Measurements from ENCODE around the gene PHF20. TPM values are rescaled to one million over a fixed set of nuclear protein-coding genes. Genes with fewer than 3 reads are reported as not detected.
"Not testable (repeated sequence)": the region's sequence is repeated elsewhere in the genome, so short reads cannot be mapped to it uniquely, and the experiment has no call there.

The PHF20 gene
- polyA plus RNA-seq, 2 donors = 13.0 to 15.8 TPM

DNA sequence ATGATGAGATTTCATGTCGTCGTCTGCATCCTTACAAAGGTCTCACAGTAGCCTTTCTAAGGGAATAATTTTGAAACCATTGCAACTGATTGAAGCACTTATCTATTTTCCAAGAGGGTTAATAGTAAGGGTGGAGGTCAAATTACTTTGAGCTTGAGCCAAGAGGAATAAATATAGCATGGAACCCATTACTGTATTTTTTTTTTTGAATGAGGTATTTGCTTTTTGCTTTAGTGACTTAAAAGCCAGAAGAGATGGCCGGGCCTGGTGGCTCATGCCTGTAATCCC is 104.2 kb downstream of the PHF20 start:
- Histone ChIP-seq H3K36me3 (ENCODE audit: control insufficient read depth in 2 of 2, insufficient read depth in 2 of 2, low read length in 1 of 2) (no peaks in the 10 kb centered on the region), H3K27me3 (ENCODE audit: control insufficient read depth in 1 of 2, insufficient read depth in 2 of 2, low read length in 2 of 2) (no peaks in the 10 kb centered on the region), H3K4me3 (ENCODE audit: low read depth in 1 of 2, low read length in 2 of 2) (no peak overlapping the region), H3K4me1 (ENCODE audit: control insufficient read depth in 2 of 2, insufficient read depth in 2 of 2, low read length in 1 of 2) (no peaks in the 10 kb centered on the region), H3K27ac (ENCODE audit: low read depth in 2 of 2, low read length in 1 of 2) (peak overlapping the region in 1 of 2 donors; percentile 30), H3K9me3 (ENCODE audit: control insufficient read depth in 2 of 2, insufficient read depth in 1 of 2, low read depth in 1 of 2, low read length in 1 of 2) (no peaks in the 10 kb centered on the region)
- 86 to 91% methylated on average over 3 of the region's 3 CpGs for WGBS, 2 donors

- 92 to 98% methylated on average over 2 of the region's 2 CpGs for WGBS, 2 donors
- no peak overlapping the region for H3K27ac ChIP-seq (ENCODE audit: low read depth in 2 of 2, low read length in 1 of 2)
- H3K4me1 ChIP-seq (ENCODE audit: control insufficient read depth in 2 of 2, insufficient read depth in 2 of 2, low read length in 1 of 2) = no peaks in the 10 kb centered on the region
- no peaks in the 10 kb centered on the region for H3K36me3 ChIP-seq (ENCODE audit: control insufficient read depth in 2 of 2, insufficient read depth in 2 of 2, low read length in 1 of 2)
- no peak overlapping the region for H3K4me3 ChIP-seq (ENCODE audit: low read depth in 1 of 2, low read length in 2 of 2)
- H3K9me3 ChIP-seq (ENCODE audit: control insufficient read depth in 2 of 2, insufficient read depth in 1 of 2, low read depth in 1 of 2, low read length in 1 of 2) = no peaks in the 10 kb centered on the region
- H3K27me3 ChIP-seq (ENCODE audit: control insufficient read depth in 1 of 2, insufficient read depth in 2 of 2, low read length in 2 of 2) = no peaks in the 10 kb centered on the region
Measured at GRCh38 chr20:35877611-35878010, 105.8 kb downstream of the PHF20 start.

DNA sequence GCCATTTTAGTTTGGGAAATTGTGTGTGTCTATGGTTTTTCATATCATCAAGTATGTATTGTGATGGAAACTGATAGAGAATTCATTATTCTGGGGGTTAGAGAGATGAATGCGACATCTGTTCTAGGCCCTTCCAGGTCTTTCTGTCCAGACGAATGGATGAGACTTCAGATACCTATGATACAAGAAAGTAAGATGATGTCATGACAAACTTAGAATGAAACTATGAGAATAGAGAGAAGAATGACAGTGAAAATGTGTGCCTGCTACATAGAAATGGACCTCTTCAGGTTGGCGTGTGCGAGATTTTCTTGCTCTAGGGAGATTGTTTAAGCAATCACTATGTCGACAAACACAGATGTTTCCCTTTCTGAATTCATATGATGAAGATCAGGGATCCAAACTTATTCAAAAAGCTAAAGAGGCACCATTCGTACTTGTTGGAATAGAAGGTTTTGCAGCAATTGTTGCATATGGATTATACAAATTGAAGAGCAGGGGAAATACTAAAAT is 106.4 kb downstream of the PHF20 start:
- 92 to 96% methylated on average over 6 of the region's 6 CpGs for whole genome bisulfite sequencing, 2 donors

DNA sequence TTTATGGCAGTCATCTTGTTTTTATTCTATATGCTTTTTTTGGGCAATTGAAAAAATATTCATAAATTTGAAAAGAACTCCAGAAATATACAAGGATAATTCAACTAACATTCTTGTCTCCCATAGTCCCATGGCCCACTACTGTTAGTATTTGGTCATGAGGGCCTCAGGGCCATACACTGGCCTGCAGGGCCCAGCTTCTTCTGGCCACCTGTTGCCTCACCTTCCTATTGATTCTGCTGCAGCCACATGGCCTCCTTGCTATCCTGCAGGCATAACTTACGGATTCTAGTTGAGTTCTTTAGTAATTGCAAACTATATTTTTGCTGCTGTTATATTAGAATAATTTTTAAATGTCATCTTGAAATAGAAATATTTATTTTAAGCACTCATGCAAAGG is 109.9 kb downstream of the PHF20 start:
- Histone ChIP-seq H3K4me3 (ENCODE audit: low read depth in 1 of 2, low read length in 2 of 2) (no peak overlapping the region), H3K27ac (ENCODE audit: low read depth in 2 of 2, low read length in 1 of 2) (peak overlapping the region in 1 of 2 donors; percentile 22), H3K4me1 (ENCODE audit: control insufficient read depth in 2 of 2, insufficient read depth in 2 of 2, low read length in 1 of 2) (peaks cover 0 to 2% of the 10 kb centered on the region in 2 donors), H3K36me3 (ENCODE audit: control insufficient read depth in 2 of 2, insufficient read depth in 2 of 2, low read length in 1 of 2) (no peaks in the 10 kb centered on the region), H3K9me3 (ENCODE audit: control insufficient read depth in 2 of 2, insufficient read depth in 1 of 2, low read depth in 1 of 2, low read length in 1 of 2) (no peaks in the 10 kb centered on the region), H3K27me3 (ENCODE audit: control insufficient read depth in 1 of 2, insufficient read depth in 2 of 2, low read length in 2 of 2) (no peaks in the 10 kb centered on the region)
- 86 to 89% methylated on average over 1 of the region's 1 CpG for WGBS, 2 donors

More for the DNA sequence above, 106.4 kb downstream of the PHF20 start:
- H3K27me3 ChIP-seq (ENCODE audit: control insufficient read depth in 1 of 2, insufficient read depth in 2 of 2, low read length in 2 of 2) = no peaks in the 10 kb centered on the region
- H3K36me3 ChIP-seq (ENCODE audit: control insufficient read depth in 2 of 2, insufficient read depth in 2 of 2, low read length in 1 of 2) = no peaks in the 10 kb centered on the region
- no peaks in the 10 kb centered on the region for H3K9me3 ChIP-seq (ENCODE audit: control insufficient read depth in 2 of 2, insufficient read depth in 1 of 2, low read depth in 1 of 2, low read length in 1 of 2)
- no peak overlapping the region for H3K4me3 ChIP-seq (ENCODE audit: low read depth in 1 of 2, low read length in 2 of 2)
- H3K4me1 ChIP-seq (ENCODE audit: control insufficient read depth in 2 of 2, insufficient read depth in 2 of 2, low read length in 1 of 2) = no peaks in the 10 kb centered on the region
- no peak overlapping the region for H3K27ac ChIP-seq (ENCODE audit: low read depth in 2 of 2, low read length in 1 of 2)

DNA sequence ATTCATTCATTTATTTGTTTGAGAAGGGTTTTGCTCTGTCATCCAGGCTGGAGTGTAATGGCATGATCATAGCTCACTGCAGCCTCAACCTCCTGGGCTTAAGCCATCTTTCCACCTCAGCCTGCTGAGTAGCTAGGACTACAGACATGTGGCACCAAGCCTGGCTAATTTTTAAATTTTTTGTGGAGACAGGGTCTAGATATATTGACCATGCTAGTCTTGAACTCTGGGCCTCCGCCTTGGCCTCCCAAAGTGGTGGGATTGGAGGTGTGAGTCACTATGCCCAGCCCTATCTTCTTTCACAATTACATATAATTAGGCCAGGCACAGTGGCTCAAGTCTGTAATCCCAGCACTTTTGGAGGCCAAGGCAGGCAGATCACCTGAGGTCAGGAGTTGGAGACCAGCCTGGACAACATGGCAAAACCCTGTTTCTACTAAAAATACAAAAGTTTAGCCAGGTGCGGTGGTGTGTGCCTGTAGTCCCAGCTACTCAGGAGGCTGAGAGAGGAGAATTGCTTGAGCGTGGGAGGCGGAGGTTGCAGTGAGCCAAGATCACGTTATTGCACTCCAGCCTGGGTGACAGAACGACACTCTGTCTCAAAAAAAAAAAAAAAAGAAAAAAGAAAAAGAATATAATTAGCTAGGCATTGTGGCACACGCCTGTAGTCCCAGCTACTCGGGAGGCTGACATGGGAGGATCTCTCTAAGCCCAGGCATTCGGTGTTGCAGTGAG is 110.8 kb downstream of the PHF20 start:
- H3K27me3 ChIP-seq (ENCODE audit: control insufficient read depth in 1 of 2, insufficient read depth in 2 of 2, low read length in 2 of 2); H3K4me3 ChIP-seq (ENCODE audit: low read depth in 1 of 2, low read length in 2 of 2); H3K9me3 ChIP-seq (ENCODE audit: control insufficient read depth in 2 of 2, insufficient read depth in 1 of 2, low read depth in 1 of 2, low read length in 1 of 2); H3K36me3 ChIP-seq (ENCODE audit: control insufficient read depth in 2 of 2, insufficient read depth in 2 of 2, low read length in 1 of 2); H3K4me1 ChIP-seq (ENCODE audit: control insufficient read depth in 2 of 2, insufficient read depth in 2 of 2, low read length in 1 of 2): not testable (repeated sequence)
- H3K27ac ChIP-seq (ENCODE audit: low read depth in 2 of 2, low read length in 1 of 2) = peak overlapping the region in 1 of 2 donors; percentile 27
- WGBS, 2 donors = 91 to 95% methylated on average over 9 of the region's 9 CpGs

- no peak overlapping the region for H3K4me3 ChIP-seq (ENCODE audit: low read depth in 1 of 2, low read length in 2 of 2)
- H3K27me3 ChIP-seq (ENCODE audit: control insufficient read depth in 1 of 2, insufficient read depth in 2 of 2, low read length in 2 of 2) = no peaks in the 10 kb centered on the region
- no peaks in the 10 kb centered on the region for H3K36me3 ChIP-seq (ENCODE audit: control insufficient read depth in 2 of 2, insufficient read depth in 2 of 2, low read length in 1 of 2)
- peaks cover 0 to 2% of the 10 kb centered on the region in 2 donors for H3K4me1 ChIP-seq (ENCODE audit: control insufficient read depth in 2 of 2, insufficient read depth in 2 of 2, low read length in 1 of 2)
- H3K9me3 ChIP-seq (ENCODE audit: control insufficient read depth in 2 of 2, insufficient read depth in 1 of 2, low read depth in 1 of 2, low read length in 1 of 2) = no peaks in the 10 kb centered on the region
- WGBS, 2 donors = 87% methylated on average over 6 of the region's 6 CpGs
- peak overlapping the region; percentile 78 to 83 for H3K27ac ChIP-seq (ENCODE audit: low read depth in 2 of 2, low read length in 1 of 2)
Measured at GRCh38 chr20:35883336-35883777, 111.5 kb downstream of the PHF20 start.

DNA sequence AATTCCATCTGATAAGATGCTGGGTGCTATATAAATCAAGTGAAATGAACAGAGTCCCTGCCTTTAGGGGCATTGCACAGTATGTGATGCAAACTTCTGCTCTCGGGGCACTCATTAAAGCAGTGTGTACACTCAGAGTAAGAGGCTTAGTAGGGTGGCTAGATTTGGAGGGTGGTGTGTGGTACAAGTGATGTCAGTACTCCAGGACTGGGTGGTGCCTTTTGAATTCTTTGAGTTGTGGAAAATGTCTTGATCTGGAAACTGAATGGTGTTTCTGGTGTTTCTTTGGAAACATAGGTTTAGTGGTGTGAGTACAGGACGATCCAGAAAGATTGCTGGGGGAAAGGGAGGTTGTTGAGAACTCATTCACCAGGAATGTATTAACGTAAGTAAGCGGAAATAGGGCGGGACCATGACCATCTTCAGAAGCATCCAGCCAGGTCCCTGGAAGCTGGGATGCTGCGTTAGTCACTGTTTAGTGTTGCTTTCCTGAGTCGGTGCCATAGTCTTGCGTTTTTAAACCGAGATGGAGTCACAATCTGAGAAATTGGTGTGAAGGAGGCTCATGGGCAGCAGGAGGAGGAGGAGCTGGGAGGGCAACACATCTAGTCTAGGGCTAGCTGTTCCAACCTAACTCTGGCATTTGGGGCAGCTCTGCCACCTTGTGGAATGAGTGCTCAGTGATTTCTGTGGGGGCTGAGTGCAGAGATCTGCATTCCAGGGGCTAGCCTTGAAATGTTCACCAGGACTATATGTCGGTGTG is 112.1 kb downstream of the PHF20 start:
- H3K27ac ChIP-seq (ENCODE audit: low read depth in 2 of 2, low read length in 1 of 2) = peak overlapping the region; percentile 78 to 83
- WGBS, 2 donors = 32 to 36% methylated on average over 10 of the region's 10 CpGs
- no peaks in the 10 kb centered on the region for H3K36me3 ChIP-seq (ENCODE audit: control insufficient read depth in 2 of 2, insufficient read depth in 2 of 2, low read length in 1 of 2)
- no peak overlapping the region for H3K4me3 ChIP-seq (ENCODE audit: low read depth in 1 of 2, low read length in 2 of 2)
- H3K4me1 ChIP-seq (ENCODE audit: control insufficient read depth in 2 of 2, insufficient read depth in 2 of 2, low read length in 1 of 2) = peaks cover 0 to 2% of the 10 kb centered on the region in 2 donors
- H3K9me3 ChIP-seq (ENCODE audit: control insufficient read depth in 2 of 2, insufficient read depth in 1 of 2, low read depth in 1 of 2, low read length in 1 of 2) = no peaks in the 10 kb centered on the region
- H3K27me3 ChIP-seq (ENCODE audit: control insufficient read depth in 1 of 2, insufficient read depth in 2 of 2, low read length in 2 of 2) = no peaks in the 10 kb centered on the region

DNA sequence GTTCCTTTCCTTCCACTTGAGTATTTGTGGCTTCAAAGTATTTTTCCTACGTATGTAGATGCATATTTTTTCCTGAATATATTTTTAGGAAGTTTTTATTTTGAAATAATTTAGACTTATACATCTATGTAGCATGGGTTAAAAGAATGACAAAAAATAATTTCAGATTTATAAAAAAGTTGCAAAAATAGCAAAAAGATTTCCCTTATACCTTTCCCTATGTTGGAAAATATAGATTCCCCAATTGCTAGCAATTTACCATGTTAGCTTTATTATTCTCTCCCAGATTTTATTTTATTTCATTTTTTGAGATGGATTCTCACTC is 112.7 kb downstream of the PHF20 start:
- H3K27me3 ChIP-seq (ENCODE audit: control insufficient read depth in 1 of 2, insufficient read depth in 2 of 2, low read length in 2 of 2) = no peaks in the 10 kb centered on the region
- H3K27ac ChIP-seq (ENCODE audit: low read depth in 2 of 2, low read length in 1 of 2) = peak overlapping the region in 1 of 2 donors; percentile 67
- no peaks in the 10 kb centered on the region for H3K36me3 ChIP-seq (ENCODE audit: control insufficient read depth in 2 of 2, insufficient read depth in 2 of 2, low read length in 1 of 2)
- H3K4me3 ChIP-seq (ENCODE audit: low read depth in 1 of 2, low read length in 2 of 2) = no peak overlapping the region
- 14 to 37% methylated on average over 1 of the region's 1 CpG for WGBS, 2 donors
- no peaks in the 10 kb centered on the region for H3K9me3 ChIP-seq (ENCODE audit: control insufficient read depth in 2 of 2, insufficient read depth in 1 of 2, low read depth in 1 of 2, low read length in 1 of 2)
- peaks cover 0 to 2% of the 10 kb centered on the region in 2 donors for H3K4me1 ChIP-seq (ENCODE audit: control insufficient read depth in 2 of 2, insufficient read depth in 2 of 2, low read length in 1 of 2)

DNA sequence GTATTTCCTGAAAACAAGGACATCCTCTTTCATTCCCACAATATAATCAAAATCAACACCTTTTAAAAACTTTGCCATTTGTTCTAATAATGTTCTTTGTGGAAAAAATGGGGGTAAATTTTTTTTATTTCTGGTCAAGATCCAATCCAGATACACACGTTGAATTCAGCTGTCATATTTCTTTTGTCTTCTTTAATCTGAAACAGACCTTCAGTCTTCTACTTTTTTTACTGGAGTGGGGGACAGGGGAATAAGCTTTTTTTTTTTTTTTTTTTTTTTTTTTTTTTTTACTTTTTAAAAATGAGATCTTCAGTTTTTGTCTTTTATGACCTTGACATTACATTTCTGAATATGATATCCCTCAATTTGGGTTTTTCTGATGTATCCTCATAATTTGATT is 113.4 kb downstream of the PHF20 start:
- 53 to 56% methylated on average over 1 of the region's 1 CpG for WGBS, 2 donors
- no peaks in the 10 kb centered on the region for H3K27me3 ChIP-seq (ENCODE audit: control insufficient read depth in 1 of 2, insufficient read depth in 2 of 2, low read length in 2 of 2)
- H3K9me3 ChIP-seq (ENCODE audit: control insufficient read depth in 2 of 2, insufficient read depth in 1 of 2, low read depth in 1 of 2, low read length in 1 of 2) = no peaks in the 10 kb centered on the region
- no peaks in the 10 kb centered on the region for H3K36me3 ChIP-seq (ENCODE audit: control insufficient read depth in 2 of 2, insufficient read depth in 2 of 2, low read length in 1 of 2)
- no peak overlapping the region for H3K27ac ChIP-seq (ENCODE audit: low read depth in 2 of 2, low read length in 1 of 2)
- peaks cover 0 to 2% of the 10 kb centered on the region in 2 donors for H3K4me1 ChIP-seq (ENCODE audit: control insufficient read depth in 2 of 2, insufficient read depth in 2 of 2, low read length in 1 of 2)
- no peak overlapping the region for H3K4me3 ChIP-seq (ENCODE audit: low read depth in 1 of 2, low read length in 2 of 2)

Data from esophagus (tissue), 2 donors.